Glutamatergic neuron (in vitro differentiated cells): Measurements from ENCODE around the gene PLCD1. TPM values are rescaled to one million over a fixed set of nuclear protein-coding genes. Genes with fewer than 3 reads are reported as not detected.

Source experiments
- DNase-seq: peaks from one replicate; pipeline ENCODE4 v3.0.0; 2022
- H3K27ac Mint-ChIP-seq: one replicate; pipeline ENCODE4 v1.8.0; 2020; ENCODE audit warnings: mild to moderate bottlenecking, mixed read lengths, inconsistent platforms; ENCODE audit not compliant: unreplicated experiment
- H3K27me3 Mint-ChIP-seq: one replicate; pipeline ENCODE4 v1.8.0; 2020; ENCODE audit warnings: mild to moderate bottlenecking, moderate library complexity, mixed read lengths, inconsistent platforms; ENCODE audit not compliant: unreplicated experiment
- H3K36me3 Mint-ChIP-seq: one replicate; pipeline ENCODE4 v1.8.0; 2020; ENCODE audit warnings: mild to moderate bottlenecking, mixed read lengths, inconsistent platforms; ENCODE audit not compliant: unreplicated experiment
- H3K4me1 Mint-ChIP-seq: one replicate; pipeline ENCODE4 v1.8.0; 2020; ENCODE audit warnings: mild to moderate bottlenecking, low read depth, mixed read lengths, inconsistent platforms; ENCODE audit not compliant: unreplicated experiment
- H3K4me3 Mint-ChIP-seq: one replicate; pipeline ENCODE4 v1.8.0; 2020; ENCODE audit warnings: mild to moderate bottlenecking, mixed read lengths, inconsistent platforms; ENCODE audit not compliant: unreplicated experiment
- H3K9me3 Mint-ChIP-seq: one replicate; pipeline ENCODE4 v1.8.0; 2020; ENCODE audit warnings: mild to moderate bottlenecking, moderate library complexity, mixed read lengths, inconsistent platforms; ENCODE audit not compliant: unreplicated experiment
- total RNA-seq: library from RNA; stranded (reverse); fragmentation: NEBNext Ultra II Directional; extraction: Animal tissue kit (Norgen Biotek cat#: 25700); gene quantifications from one replicate; pipeline ENCODE4 v1.2.1, GENCODE V29; 2021; ENCODE audit not compliant: unreplicated experiment
- TF ChIP-seq, protein P1 (sequence below): fragments of 200-600 bp; sonication (generic); IDR thresholded peaks from one replicate; pipeline ENCODE4 v1.5.0; 2021; ENCODE audit not compliant: partially characterized antibody, unreplicated experiment

The PLCD1 gene
- total RNA-seq, 1 donor from 2014 or later, result 73.0 TPM

DNA sequence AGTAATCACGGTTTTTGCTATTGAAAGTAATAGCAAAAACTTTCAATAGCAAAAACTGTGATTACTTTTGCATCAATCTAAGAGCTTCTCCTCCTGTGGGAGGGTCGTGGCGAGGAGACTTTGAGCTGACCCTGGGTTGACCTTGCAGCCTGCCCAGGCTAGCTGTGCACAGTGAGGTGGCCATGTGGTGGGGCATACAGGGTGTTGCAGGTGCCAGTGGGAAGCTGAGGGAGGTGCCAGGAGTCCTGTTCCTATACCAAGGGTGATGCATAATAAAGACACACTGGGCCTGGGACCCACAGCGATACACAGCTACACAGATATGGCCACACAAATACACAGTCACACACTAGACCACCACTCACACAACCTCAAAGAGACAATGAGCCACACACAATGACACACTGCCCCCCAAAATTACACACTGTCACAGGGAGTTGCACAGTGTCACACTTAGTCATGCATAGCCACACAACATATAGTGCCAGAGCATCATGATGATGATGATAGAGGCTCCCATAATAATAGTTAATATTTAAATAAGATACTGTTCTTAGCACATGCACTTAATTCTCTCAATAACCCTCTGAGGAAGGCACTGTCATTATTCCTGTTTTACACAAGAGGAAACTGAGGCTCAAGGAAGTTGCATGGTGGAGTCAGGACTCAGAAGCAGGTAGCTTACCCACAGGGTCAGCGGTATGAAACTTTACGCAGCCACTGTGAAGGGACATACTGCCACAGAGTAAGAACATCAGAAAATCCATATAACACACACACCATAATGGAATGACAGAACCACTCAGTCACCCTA lies 6.3 kb downstream of the PLCD1 start:
- H3K4me3 Mint-ChIP-seq, result peak overlapping the region; percentile 82
- TF ChIP-seq, protein P1, sequence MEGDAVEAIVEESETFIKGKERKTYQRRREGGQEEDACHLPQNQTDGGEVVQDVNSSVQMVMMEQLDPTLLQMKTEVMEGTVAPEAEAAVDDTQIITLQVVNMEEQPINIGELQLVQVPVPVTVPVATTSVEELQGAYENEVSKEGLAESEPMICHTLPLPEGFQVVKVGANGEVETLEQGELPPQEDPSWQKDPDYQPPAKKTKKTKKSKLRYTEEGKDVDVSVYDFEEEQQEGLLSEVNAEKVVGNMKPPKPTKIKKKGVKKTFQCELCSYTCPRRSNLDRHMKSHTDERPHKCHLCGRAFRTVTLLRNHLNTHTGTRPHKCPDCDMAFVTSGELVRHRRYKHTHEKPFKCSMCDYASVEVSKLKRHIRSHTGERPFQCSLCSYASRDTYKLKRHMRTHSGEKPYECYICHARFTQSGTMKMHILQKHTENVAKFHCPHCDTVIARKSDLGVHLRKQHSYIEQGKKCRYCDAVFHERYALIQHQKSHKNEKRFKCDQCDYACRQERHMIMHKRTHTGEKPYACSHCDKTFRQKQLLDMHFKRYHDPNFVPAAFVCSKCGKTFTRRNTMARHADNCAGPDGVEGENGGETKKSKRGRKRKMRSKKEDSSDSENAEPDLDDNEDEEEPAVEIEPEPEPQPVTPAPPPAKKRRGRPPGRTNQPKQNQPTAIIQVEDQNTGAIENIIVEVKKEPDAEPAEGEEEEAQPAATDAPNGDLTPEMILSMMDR, result no peak
- H3K27ac Mint-ChIP-seq, result no peak overlapping the region
- peaks cover 14% of the 10 kb centered on the region for H3K27me3 Mint-ChIP-seq
- H3K9me3 Mint-ChIP-seq, result peaks cover 7% of the 10 kb centered on the region
- peaks cover 10% of the 10 kb centered on the region for H3K36me3 Mint-ChIP-seq
- DNase-seq, result no peak
- peaks cover 8% of the 10 kb centered on the region for H3K4me1 Mint-ChIP-seq

- Mint-ChIP-seq H3K4me3 (no peak overlapping the region), H3K4me1 (peaks cover 8% of the 10 kb centered on the region), H3K36me3 (peaks cover 3% of the 10 kb centered on the region), H3K27ac (no peak overlapping the region), H3K9me3 (peaks cover 5% of the 10 kb centered on the region), H3K27me3 (peaks cover 6% of the 10 kb centered on the region)
- TF ChIP-seq, protein P1, result no peak
- DNase-seq, result no peak
Observed at GRCh38 chr3:38022301-38022700, 7.1 kb downstream of the PLCD1 start.

GRCh38 chr3:38021196-38021595 lies 8.2 kb downstream of the PLCD1 start:
- Mint-ChIP-seq H3K4me3 (no peak overlapping the region), H3K27me3 (peaks cover 6% of the 10 kb centered on the region), H3K9me3 (peaks cover 5% of the 10 kb centered on the region), H3K27ac (no peak overlapping the region), H3K4me1 (peaks cover 8% of the 10 kb centered on the region), H3K36me3 (peaks cover 8% of the 10 kb centered on the region)
- TF ChIP-seq, protein P1, result no peak
- no peak for DNase-seq

DNA sequence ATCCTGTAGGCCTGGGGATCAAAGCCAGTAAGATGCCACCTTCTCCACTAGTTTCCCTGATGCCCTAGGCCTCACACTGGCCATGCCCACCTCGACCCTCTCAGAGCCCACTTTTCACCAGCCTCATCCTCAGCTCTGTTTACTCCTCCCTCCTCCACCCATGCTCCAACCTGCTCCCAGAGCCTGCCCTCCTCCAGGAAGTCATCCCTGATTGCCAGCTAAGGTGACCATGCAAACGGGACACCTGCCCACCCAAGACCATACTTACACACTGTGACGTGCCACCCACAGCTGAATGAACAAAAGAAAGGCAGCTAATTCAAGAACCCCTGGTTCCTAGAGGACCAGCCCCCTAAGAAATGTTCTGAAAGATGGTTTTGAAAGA lies 9.1 kb downstream of the PLCD1 start:
- Mint-ChIP-seq H3K27me3 (peaks cover 6% of the 10 kb centered on the region), H3K27ac (no peak overlapping the region), H3K4me3 (no peak overlapping the region), H3K4me1 (peaks cover 8% of the 10 kb centered on the region), H3K9me3 (peaks cover 5% of the 10 kb centered on the region), H3K36me3 (peaks cover 11% of the 10 kb centered on the region)
- no peak for DNase-seq
- TF ChIP-seq, protein P1, result no peak

GRCh38 chr3:38019658-38020341 lies 9.6 kb downstream of the PLCD1 start:
- H3K36me3 Mint-ChIP-seq, result peaks cover 16% of the 10 kb centered on the region
- no peak overlapping the region for H3K27ac Mint-ChIP-seq
- peaks cover 8% of the 10 kb centered on the region for H3K4me1 Mint-ChIP-seq
- H3K27me3 Mint-ChIP-seq, result peaks cover 6% of the 10 kb centered on the region
- TF ChIP-seq, protein P1, result no peak
- no peak for DNase-seq
- no peak overlapping the region for H3K4me3 Mint-ChIP-seq
- peaks cover 5% of the 10 kb centered on the region for H3K9me3 Mint-ChIP-seq
